DOHH2 (cell line): ENCODE measurements around the gene C2orf76.

ENCODE experiments used
- CTCF ChIP-seq: fragments of 200-600 bp; sonication (generic); IDR thresholded peaks from one replicate; pipeline ENCODE4 v1.5.1; 2014; ENCODE audit warnings: antibody characterized with exemption, mild to moderate bottlenecking, low read depth, low read length; ENCODE audit not compliant: poor library complexity, severe bottlenecking
- EZH2phosphoT487 ChIP-seq: fragments of 200-600 bp; sonication (generic); IDR thresholded peaks from 2 replicates; pipeline ENCODE4 v1.6.1; 2017; ENCODE audit warnings: borderline replicate concordance, mild to moderate bottlenecking, antibody characterized with exemption, low read length, moderate library complexity, mixed read lengths

GRCh38 chr2:119352357-119352756 lies 14.3 kb downstream of the C2orf76 start:
- TF ChIP-seq CTCF = no peak
- TF ChIP-seq EZH2phosphoT487 = no peak
